HG02571 (cell line): Measurements from ENCODE around the gene CMIP.
"Not testable (repeated sequence)": the region's sequence is repeated elsewhere in the genome, so short reads cannot be mapped to it uniquely, and the experiment has no call there.

Experiments used
- ATAC-seq: cut with Tn5 transposase; IDR thresholded peaks from one replicate; pipeline ENCODE4 v1.9.1; 2021; ENCODE audit warnings: mild to moderate bottlenecking, moderate library complexity; ENCODE audit not compliant: unreplicated experiment

The CMIP gene

DNA sequence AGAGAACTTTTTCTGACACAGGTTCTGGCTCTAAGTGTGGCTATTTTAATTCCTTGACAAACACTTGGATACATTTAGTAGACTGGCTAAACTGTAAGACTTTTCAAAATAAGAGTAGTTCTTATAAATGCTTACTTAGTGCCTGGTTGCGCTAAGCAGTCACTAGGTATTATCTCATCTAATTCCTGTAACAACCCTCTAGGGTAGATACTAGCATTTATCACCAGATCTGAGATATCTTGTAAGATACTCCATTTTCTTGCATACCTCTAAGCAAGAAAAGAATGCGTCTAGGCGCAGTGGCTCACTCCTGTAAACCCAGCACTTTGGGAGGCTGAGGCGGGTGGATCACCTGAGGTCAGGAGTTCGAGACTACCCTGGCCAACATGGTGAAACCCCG lies 131.2 kb downstream of the CMIP start:
- no peak for ATAC-seq

GRCh38 chr16:81576696-81577095 lies 132.1 kb downstream of the CMIP start:
- ATAC-seq = no peak

DNA sequence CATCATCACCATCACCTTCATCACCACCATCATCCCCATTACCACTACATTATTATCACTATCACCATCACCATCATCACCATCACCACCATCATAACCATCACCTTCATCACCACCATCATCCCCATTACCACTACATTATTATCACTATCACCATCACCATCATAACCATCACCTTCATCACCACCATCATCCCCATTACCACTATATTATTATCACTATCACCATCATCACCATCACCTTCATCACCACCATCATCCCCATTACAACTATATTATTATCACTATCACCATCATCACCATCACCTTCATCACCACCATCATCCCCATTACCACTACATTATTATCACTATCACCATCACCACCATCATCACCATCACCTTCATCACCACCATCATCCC lies 132.7 kb downstream of the CMIP start:
- not testable (repeated sequence) for ATAC-seq

- ATAC-seq = no peak
Observed at GRCh38 chr16:81578076-81578475, 133.5 kb downstream of the CMIP start.

DNA sequence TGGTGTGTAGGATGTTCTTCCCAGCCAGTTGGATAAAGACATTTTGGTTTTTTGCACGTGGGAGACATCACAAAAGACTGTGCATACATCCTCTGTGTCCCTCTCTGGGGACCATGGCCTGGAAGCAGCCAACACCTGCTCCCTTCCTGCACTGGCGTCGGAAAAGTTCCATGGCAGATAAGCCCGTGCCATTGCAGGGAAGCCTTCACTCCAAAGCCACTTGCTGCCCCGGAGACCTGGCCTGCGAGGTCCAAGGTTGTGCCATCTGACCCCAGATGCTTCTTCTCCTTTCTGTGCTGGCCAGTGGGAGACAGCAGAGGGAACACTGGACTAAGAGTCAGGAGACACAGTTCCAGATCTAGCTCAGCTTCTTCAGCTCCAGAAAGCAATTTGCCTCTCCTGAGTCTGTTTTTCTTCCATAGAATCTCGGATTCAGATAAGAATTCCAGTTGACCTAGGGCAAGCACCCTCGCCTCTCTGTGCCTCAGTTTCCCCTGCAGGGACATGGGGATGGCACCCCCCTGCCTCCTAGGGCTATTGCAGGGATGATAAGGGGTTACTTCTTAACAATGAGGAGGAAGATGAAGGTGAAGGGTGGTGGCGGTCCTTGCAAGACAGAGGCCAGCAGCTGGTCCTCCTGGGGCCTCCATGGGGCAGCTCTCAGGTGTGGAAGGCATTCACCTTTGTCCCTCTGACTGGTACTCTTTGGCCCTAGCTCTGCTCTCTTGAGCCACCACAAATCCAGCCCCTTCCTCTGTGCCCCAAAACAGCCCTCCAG lies 134.2 kb downstream of the CMIP start:
- ATAC-seq = no peak

- no peak for ATAC-seq
Observed at GRCh38 chr16:81581107-81581506, 136.5 kb downstream of the CMIP start.

- ATAC-seq = no peak
Observed at GRCh38 chr16:81582655-81583441, 138.2 kb downstream of the CMIP start.

DNA sequence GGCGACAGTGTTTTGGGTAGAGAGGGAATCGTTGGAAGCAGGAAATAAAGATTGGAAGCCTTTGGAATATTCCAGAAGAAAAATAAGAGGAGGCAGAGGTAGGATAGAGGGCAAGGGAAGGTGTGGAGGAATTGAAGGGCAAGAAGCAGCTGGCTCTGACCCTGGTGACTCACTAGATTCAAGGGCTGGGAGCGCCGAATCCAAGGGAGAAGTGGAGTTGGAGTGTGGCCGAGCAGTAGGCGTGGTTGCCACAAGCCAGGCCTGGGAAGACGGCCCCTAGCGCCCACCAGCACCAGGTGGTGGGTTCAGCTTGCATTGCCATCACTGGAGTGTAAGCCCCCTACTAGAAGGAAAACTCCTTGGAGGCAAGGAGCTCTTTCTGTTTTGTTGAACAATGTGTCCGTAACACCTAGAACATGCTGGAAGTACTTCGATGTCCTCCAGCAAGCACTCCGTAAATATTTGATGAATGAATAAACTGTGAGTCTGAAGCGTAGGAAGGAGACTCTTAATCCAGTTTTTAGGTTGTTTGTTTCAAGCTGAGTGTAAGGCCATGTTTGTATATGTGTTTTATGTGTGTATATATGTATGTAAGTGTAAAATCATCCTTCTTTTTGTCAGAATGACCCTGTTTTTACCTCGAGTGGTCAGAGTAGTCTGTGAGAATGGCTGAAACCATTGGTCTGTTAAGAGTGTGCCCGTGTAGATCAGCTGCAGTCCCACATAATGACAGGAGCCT lies 139.5 kb downstream of the CMIP start:
- no peak for ATAC-seq

GRCh38 chr16:81585785-81586184 lies 141.2 kb downstream of the CMIP start:
- no peak for ATAC-seq

DNA sequence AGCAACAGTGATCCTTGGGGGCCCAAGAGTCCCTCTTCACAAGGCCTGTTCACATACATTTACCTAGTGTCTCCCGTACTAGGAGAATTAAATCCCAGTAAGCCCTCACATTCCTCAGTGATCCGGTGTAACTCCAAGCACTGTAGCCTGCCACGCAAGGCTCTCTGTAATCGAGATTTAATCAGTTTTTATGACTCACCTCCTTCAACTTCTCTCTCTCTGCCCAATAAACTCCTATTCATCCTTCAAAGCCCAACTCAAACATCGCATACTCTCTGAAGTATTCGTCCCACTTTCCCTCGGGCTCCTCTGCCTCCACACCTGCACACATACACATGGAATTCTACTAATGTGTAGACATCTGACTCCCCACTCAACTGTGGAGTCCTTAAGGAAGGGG lies 141.8 kb downstream of the CMIP start:
- ATAC-seq = no peak

DNA sequence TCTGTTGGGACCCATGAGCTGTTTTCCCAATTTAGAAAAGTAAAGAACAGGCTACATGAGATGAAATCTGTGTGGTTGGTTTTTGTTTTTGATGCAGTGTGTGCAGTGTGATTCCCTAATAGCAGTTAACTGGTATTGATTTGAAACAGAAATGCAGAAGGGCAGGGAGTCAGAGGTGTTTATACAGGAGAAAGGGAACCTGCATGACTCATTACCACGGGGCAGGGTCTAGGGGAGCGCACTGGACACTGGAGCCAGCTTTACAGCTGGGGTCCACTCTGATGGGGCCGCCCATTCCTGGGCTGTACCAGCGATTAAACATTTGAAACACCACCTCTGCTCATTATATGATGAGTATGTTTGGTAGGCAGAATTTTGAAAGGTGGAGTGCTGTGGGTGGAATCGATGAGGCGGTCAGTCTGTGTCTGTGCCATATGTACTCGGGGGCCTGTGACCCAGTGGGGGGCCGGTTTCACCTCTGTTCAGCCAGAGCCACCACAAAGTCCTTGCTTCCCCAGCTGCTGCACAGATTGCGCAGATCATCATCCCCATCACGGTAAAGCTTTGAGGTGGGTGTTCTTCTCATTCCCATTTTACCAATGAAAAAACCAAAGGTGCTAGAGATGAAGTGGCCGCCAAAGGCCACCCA lies 142.5 kb downstream of the CMIP start:
- ATAC-seq = no peak

GRCh38 chr16:81587626-81588160 lies 143.1 kb downstream of the CMIP start:
- ATAC-seq = no peak

GRCh38 chr16:81588326-81589081 lies 143.9 kb downstream of the CMIP start:
- ATAC-seq = no peak

GRCh38 chr16:81589975-81590650 lies 145.5 kb downstream of the CMIP start:
- no peak for ATAC-seq

GRCh38 chr16:81590714-81591544 lies 146.3 kb downstream of the CMIP start:
- no peak for ATAC-seq

DNA sequence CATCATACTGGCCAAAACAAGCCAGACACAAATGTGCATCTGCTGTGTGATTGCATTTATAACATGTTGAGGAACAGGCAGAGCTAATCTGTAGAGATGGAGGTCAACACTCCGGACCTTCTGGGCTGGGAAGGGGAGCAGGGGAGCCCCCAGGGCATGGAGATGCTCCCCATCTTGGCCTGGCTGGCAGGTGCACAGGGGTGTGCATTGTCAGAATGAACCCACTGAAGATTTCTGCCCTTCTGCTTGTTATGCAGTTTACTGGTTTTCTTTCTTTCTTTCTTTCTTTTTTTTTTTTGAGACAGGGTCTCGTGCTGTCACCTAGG lies 146.9 kb downstream of the CMIP start:
- no peak for ATAC-seq

DNA sequence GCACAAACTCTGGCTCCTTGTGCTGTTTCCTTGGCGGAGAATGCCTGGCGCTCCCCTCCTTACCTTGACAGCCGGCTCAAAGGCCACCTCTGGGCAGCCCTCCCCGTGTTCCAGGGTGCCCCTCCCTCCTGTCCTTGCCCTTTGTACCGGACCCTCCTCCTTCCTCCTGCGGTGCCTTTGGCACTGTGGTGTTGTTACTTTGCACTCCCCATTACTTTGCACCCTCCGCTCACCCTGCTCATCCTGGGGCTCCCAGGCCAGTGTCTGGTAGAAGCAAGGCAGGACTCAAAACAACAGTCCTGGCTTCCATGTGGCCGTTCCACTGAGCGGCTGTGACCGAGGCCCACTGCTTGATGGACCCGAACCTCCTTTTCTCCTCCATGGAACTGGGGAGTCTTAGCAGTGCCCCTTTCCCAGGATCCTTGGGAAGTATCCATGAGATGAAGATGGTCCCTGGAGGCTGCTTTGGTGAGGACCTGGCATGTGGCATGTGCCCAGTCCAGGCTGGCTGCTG lies 147.8 kb downstream of the CMIP start:
- ATAC-seq = no peak

- ATAC-seq = no peak
Observed at GRCh38 chr16:81593481-81593880, 148.9 kb downstream of the CMIP start.
